Measurements from ENCODE around the gene ESYT2. TPM values are rescaled to one million over a fixed set of nuclear protein-coding genes. Genes with fewer than 3 reads are reported as not detected.
A peak's percentile ranks its signal among the peaks of the same experiment; 100 is the strongest.

Gene ESYT2
- total RNA-seq, 1 experiment from 2014 or later = 78.6 TPM

DNA sequence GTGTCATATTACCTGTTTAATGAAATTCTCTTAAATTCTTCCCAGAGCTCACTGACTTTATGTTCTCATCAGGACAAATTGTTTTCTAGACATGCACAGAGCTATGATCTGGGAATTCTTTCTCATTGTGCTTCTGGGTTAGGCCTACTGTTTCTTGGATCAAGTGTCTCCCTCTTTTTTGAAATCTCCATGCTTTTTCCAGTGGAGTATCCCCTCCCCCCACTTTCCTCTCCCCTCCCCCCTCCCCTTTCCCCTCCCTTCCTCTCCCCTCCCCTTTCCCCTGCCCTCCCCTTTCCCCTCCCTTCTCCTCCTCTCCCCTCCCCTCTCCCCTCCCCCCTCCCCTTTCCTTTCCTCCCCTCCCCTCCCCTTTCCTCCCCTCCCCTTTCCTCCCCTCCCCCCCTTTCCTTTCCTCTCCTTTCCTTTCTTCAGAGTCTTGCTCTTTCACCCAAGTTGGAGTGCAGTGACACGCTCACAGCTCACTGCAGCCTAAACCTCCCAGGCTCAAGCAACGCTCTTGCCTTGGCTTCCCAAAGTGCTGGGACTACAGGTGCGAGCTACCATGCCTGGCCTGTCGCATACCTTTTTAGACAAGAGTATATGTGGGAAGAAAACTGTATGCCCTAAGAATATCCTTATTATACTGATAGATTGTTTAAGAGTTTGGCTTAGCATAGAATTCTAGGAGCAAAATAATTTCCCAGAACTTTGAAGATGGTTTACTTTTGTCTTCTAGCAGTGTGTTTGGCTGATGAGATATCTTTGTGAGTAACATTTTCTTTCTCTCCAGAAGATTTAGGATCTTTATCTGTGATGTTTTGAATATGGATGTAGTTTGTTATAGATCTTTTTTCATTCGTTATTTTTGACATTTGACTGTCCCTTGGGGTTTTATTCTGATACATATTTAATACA, 29.5 kb upstream of the ESYT2 start:
- Mint-ChIP-seq H3K9me3 (ENCODE audit: unreplicated experiment) (no peaks in the 10 kb centered on the region), H3K4me1 (ENCODE audit: insufficient read depth, unreplicated experiment) (peaks cover 5% of the 10 kb centered on the region), H3K4me3 (ENCODE audit: unreplicated experiment) (peak overlapping the region; percentile 47), H3K27me3 (ENCODE audit: insufficient read depth, unreplicated experiment) (no peaks in the 10 kb centered on the region), H3K27ac (ENCODE audit: low read depth, unreplicated experiment) (peak overlapping the region; percentile 67), H3K36me3 (ENCODE audit: insufficient read depth, unreplicated experiment) (peaks cover 10% of the 10 kb centered on the region)
- DNase-seq (ENCODE audit: unreplicated experiment) = no peak
- TF ChIP-seq, protein P1, sequence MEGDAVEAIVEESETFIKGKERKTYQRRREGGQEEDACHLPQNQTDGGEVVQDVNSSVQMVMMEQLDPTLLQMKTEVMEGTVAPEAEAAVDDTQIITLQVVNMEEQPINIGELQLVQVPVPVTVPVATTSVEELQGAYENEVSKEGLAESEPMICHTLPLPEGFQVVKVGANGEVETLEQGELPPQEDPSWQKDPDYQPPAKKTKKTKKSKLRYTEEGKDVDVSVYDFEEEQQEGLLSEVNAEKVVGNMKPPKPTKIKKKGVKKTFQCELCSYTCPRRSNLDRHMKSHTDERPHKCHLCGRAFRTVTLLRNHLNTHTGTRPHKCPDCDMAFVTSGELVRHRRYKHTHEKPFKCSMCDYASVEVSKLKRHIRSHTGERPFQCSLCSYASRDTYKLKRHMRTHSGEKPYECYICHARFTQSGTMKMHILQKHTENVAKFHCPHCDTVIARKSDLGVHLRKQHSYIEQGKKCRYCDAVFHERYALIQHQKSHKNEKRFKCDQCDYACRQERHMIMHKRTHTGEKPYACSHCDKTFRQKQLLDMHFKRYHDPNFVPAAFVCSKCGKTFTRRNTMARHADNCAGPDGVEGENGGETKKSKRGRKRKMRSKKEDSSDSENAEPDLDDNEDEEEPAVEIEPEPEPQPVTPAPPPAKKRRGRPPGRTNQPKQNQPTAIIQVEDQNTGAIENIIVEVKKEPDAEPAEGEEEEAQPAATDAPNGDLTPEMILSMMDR (IDR thresholded peaks at IDR 0.05; ENCODE audit: unreplicated experiment) = no peak
- ChIA-PET CTCF (interaction anchor here (0.6 to 1.9 kb wide), 7 partner anchors 28 to 123 kb away, joined by 3 to 10 read pairs (median 3); no protein-coding TSS in a partner anchor), POLR2A (interaction anchor here (0.6 to 2.6 kb wide), 6 partner anchors 11 to 99 kb away, joined by 4 to 13 read pairs (median 8); no protein-coding TSS in a partner anchor)
- intact Hi-C loops (cut with micrococcal nuclease) = loop anchor here (5.0 kb wide), 1 partner anchor 47 kb away; no protein-coding TSS in a partner anchor
- BruUV-seq (replicated peaks) = no TSS peak

- H3K4me1 Mint-ChIP-seq (ENCODE audit: insufficient read depth, unreplicated experiment) = peaks cover 5% of the 10 kb centered on the region
- intact Hi-C loops (cut with micrococcal nuclease) = loop anchor here (2.0 to 5.0 kb wide), 2 partner anchors 28 to 45 kb away; partner anchors contain the start of gene ESYT2
- no peaks in the 10 kb centered on the region for H3K9me3 Mint-ChIP-seq (ENCODE audit: unreplicated experiment)
- H3K27me3 Mint-ChIP-seq (ENCODE audit: insufficient read depth, unreplicated experiment) = no peaks in the 10 kb centered on the region
- CTCF ChIA-PET = interaction anchor here (0.6 to 1.7 kb wide), 2 partner anchors 38 to 115 kb away, joined by 3 to 5 read pairs; no protein-coding TSS in a partner anchor
- POLR2A ChIA-PET = interaction anchor here (0.6 to 2.1 kb wide), 9 partner anchors 8 to 38 kb away, joined by 3 to 10 read pairs (median 4); no protein-coding TSS in a partner anchor
- H3K27ac Mint-ChIP-seq (ENCODE audit: low read depth, unreplicated experiment) = peak overlapping the region; percentile 97
- H3K36me3 Mint-ChIP-seq (ENCODE audit: insufficient read depth, unreplicated experiment) = peaks cover 10% of the 10 kb centered on the region
- TF ChIP-seq, protein P1 (IDR thresholded peaks at IDR 0.05; ENCODE audit: unreplicated experiment) = no peak
- DNase-seq (ENCODE audit: unreplicated experiment) = no peak
- TSS peak; percentile 27 for BruUV-seq (replicated peaks)
- peak overlapping the region; percentile 99 for H3K4me3 Mint-ChIP-seq (ENCODE audit: unreplicated experiment)
Measured at GRCh38 chr7:158856883-158857668, 27.8 kb upstream of the ESYT2 start.

DNA sequence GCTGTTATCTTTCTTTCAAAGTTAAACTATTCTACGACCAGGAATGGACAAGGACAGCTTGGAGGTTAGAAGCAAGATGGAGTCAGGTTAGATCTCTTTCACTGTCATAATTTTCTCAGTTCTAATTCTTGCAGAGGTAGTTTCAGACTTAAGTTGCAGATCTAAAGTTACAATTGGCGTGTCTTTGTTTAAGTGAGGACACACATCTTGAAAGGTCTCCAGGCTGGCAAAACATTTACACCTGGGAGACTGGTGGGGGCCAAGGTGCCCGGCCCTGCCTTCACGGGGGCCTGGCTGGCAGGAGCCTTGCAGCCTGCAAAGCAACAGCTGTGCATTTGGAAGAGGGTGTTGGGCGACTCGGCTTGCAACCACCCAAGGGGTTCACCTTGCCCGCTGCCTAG, 25.4 kb upstream of the ESYT2 start:
- POLR2A ChIA-PET = no interaction called here
- no peak for DNase-seq (ENCODE audit: unreplicated experiment)
- TF ChIP-seq, protein P1 (IDR thresholded peaks at IDR 0.05; ENCODE audit: unreplicated experiment) = no peak
- no TSS peak for BruUV-seq (replicated peaks)
- no peaks in the 10 kb centered on the region for H3K9me3 Mint-ChIP-seq (ENCODE audit: unreplicated experiment)
- no peaks in the 10 kb centered on the region for H3K27me3 Mint-ChIP-seq (ENCODE audit: insufficient read depth, unreplicated experiment)
- CTCF ChIA-PET = no interaction called here
- peaks cover 9% of the 10 kb centered on the region for H3K36me3 Mint-ChIP-seq (ENCODE audit: insufficient read depth, unreplicated experiment)
- peaks cover 5% of the 10 kb centered on the region for H3K4me1 Mint-ChIP-seq (ENCODE audit: insufficient read depth, unreplicated experiment)
- peak overlapping the region; percentile 99 for H3K4me3 Mint-ChIP-seq (ENCODE audit: unreplicated experiment)
- H3K27ac Mint-ChIP-seq (ENCODE audit: low read depth, unreplicated experiment) = no peak overlapping the region
- intact Hi-C loops (cut with micrococcal nuclease) = loop anchor here (5.0 kb wide), 1 partner anchor 42 kb away; no protein-coding TSS in a partner anchor

All from MCF 10A (cell line).